ENCODE measurements around the gene ALKBH4. TPM values are rescaled to one million over a fixed set of nuclear protein-coding genes. Genes with fewer than 3 reads are reported as not detected.

ALKBH4 gene
- total and polyA plus RNA-seq, 8 donors = 8.6 to 14.1 (median 10.9) TPM

GRCh38 chr7:102454468-102454867 lies 10.2 kb downstream of the ALKBH4 start:
- ATAC-seq (no peak), DNase-seq (no peak)
- no peaks in the 10 kb centered on the region for H3K27me3 ChIP-seq
- no peak overlapping the region for H3K4me3 ChIP-seq
- no peak for TF ChIP-seq CTCF (IDR thresholded peaks at IDR 0.05)
- H3K36me3 ChIP-seq = peaks cover 0 to 48% of the 10 kb centered on the region in 2 donors
- H3K27ac ChIP-seq = no peak overlapping the region
- no peaks in the 10 kb centered on the region for H3K4me1 ChIP-seq
- intact Hi-C loops (cut with DNase I) = no loop called here
- H3K9me3 ChIP-seq = no peaks in the 10 kb centered on the region

GRCh38 chr7:102453319-102453718 lies 11.3 kb downstream of the ALKBH4 start:
- no peak overlapping the region for H3K27ac ChIP-seq
- ATAC-seq = peak; percentile 73

DNA sequence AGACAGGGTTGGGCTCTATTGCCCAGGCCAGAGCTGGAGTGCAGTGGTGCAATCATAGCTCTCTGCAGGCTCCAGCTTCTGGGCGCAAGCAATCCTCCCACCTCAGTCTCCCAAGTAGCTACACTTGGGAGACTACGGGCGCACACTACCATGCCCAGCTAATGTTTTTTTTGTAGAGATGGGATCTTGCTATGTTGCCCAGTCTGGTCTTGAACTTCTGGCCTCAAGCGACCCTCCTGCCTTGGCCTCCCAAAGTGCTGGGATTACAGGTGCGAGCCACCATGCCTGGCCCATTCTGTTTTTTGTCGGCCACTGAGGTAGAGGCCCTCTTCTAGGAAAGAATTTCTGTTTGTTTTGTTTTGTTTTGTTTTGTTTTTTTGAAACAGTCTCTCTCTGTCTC lies 12.2 kb downstream of the ALKBH4 start:
- Histone ChIP-seq H3K36me3 (peaks cover 0 to 48% of the 10 kb centered on the region in 2 donors), H3K27ac (no peak overlapping the region), H3K9me3 (no peaks in the 10 kb centered on the region), H3K27me3 (no peaks in the 10 kb centered on the region), H3K4me3 (no peak overlapping the region), H3K4me1 (no peaks in the 10 kb centered on the region)
- no peak for ATAC-seq
- intact Hi-C loops (cut with DNase I) = no loop called here
- no peak for TF ChIP-seq CTCF (IDR thresholded peaks at IDR 0.05)
- DNase-seq = no peak

More at GRCh38 chr7:102453319-102453718, 11.3 kb downstream of the ALKBH4 start:
- no peaks in the 10 kb centered on the region for H3K27me3 ChIP-seq
- no peak overlapping the region for H3K4me3 ChIP-seq
- H3K36me3 ChIP-seq = peaks cover 0 to 48% of the 10 kb centered on the region in 2 donors
- no peak for DNase-seq
- intact Hi-C loops (cut with DNase I) = no loop called here
- no peak for TF ChIP-seq CTCF (IDR thresholded peaks at IDR 0.05)
- H3K9me3 ChIP-seq = no peaks in the 10 kb centered on the region
- H3K4me1 ChIP-seq = no peaks in the 10 kb centered on the region

DNA sequence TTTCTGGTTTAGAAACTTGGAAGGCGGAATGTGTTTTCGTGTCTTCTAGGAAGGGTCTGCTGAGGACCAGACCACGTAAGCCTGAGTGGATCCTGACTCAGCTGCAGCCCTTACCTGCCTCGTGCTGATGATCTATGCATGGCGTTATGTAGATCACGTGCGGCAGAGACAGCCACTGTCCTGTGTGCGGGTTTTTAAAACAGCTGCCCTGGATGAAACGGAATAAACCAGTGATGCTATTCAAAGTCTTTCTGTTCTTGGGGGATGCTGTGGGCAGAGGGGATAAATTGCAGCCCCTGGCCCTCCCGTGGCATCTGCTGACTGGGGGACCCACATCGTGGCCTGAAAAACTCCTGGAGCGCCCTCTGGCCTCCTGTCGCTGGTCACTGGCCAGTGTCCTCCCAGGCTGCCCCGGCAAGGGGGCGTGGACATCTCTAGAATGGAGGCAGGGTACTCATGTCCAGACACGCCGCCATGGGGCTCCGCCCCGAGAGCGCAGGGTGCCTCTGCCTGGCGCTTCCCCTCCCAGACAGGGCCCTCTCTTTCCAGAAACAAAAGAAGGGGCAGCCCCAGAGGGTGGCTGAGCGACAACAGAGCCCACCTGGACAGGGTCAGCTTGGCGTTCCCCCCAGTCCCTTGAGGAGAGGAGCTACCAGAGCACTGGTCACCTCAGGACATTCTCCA lies 13.2 kb downstream of the ALKBH4 start:
- intact Hi-C loops (cut with DNase I) = no loop called here

GRCh38 chr7:102450242-102450641 lies 14.4 kb downstream of the ALKBH4 start:
- no peaks in the 10 kb centered on the region for H3K9me3 ChIP-seq
- no peak overlapping the region for H3K4me3 ChIP-seq
- no peak overlapping the region for H3K27ac ChIP-seq
- no peak for DNase-seq
- intact Hi-C loops (cut with DNase I) = no loop called here
- no peaks in the 10 kb centered on the region for H3K27me3 ChIP-seq
- H3K4me1 ChIP-seq = no peaks in the 10 kb centered on the region
- no peak for TF ChIP-seq CTCF (IDR thresholded peaks at IDR 0.05)
- H3K36me3 ChIP-seq = peaks cover 0 to 48% of the 10 kb centered on the region in 2 donors
- no peak for ATAC-seq

More for the DNA sequence above, 13.2 kb downstream of the ALKBH4 start:
- H3K4me1 ChIP-seq = no peaks in the 10 kb centered on the region
- H3K27me3 ChIP-seq = no peaks in the 10 kb centered on the region
- TF ChIP-seq CTCF (IDR thresholded peaks at IDR 0.05) = no peak
- ATAC-seq (peak; percentile 54), DNase-seq (no peak)
- H3K27ac ChIP-seq = no peak overlapping the region
- H3K4me3 ChIP-seq = no peak overlapping the region
- H3K36me3 ChIP-seq = peaks cover 0 to 48% of the 10 kb centered on the region in 2 donors
- no peaks in the 10 kb centered on the region for H3K9me3 ChIP-seq

All from left lung (tissue), 10 donors.